Endodermal cell (in vitro differentiated cells): ENCODE measurements around the gene COL6A5. TPM values are rescaled to one million over a fixed set of nuclear protein-coding genes. Genes with fewer than 3 reads are reported as not detected.

ENCODE experiments used
- DNase-seq: peaks from one replicate; pipeline ENCODE4 v3.0.0-alpha.2; 2017
- H3K27ac ChIP-seq: 2 replicates; pipeline ENCODE4 v1.5.1; 2013; ENCODE audit warnings: mild to moderate bottlenecking, low read depth, low read length, moderate library complexity
- H3K27me3 ChIP-seq: 2 replicates; pipeline ENCODE4 v1.6.1; 2013; ENCODE audit warnings: mild to moderate bottlenecking, low read length, moderate library complexity; ENCODE audit not compliant: insufficient read depth, control insufficient read depth, poor library complexity, severe bottlenecking
- H3K36me3 ChIP-seq: 2 replicates; pipeline ENCODE4 v1.7.0; 2013; ENCODE audit warnings: mild to moderate bottlenecking, low read length, moderate library complexity; ENCODE audit not compliant: control insufficient read depth, insufficient read depth
- H3K4me1 ChIP-seq: one replicate; pipeline ENCODE4 v1.7.0; 2013; ENCODE audit warnings: low read length; ENCODE audit not compliant: control insufficient read depth, insufficient read depth
- H3K4me3 ChIP-seq: 2 replicates; pipeline ENCODE4 v1.5.1; 2013; ENCODE audit warnings: mild to moderate bottlenecking, low read length, moderate library complexity
- H3K9ac ChIP-seq: 2 replicates; pipeline ENCODE4 v1.6.1; 2013; ENCODE audit warnings: mild to moderate bottlenecking, low read length, moderate library complexity; ENCODE audit not compliant: poor library complexity, severe bottlenecking; ENCODE audit errors: extremely low read depth
- H3K9me3 ChIP-seq: 2 replicates; pipeline ENCODE4 v1.6.1; 2013; ENCODE audit warnings: mild to moderate bottlenecking, low read length, moderate library complexity; ENCODE audit not compliant: control insufficient read depth
- H3K27ac Mint-ChIP-seq: 2 replicates; pipeline ENCODE4 v1.8.0; 2020; ENCODE audit warnings: mixed read lengths
- H3K27me3 Mint-ChIP-seq: 2 replicates; pipeline ENCODE4 v1.8.0; 2021; ENCODE audit warnings: mild to moderate bottlenecking, mixed read lengths; ENCODE audit not compliant: insufficient read depth
- H3K36me3 Mint-ChIP-seq: 2 replicates; pipeline ENCODE4 v1.8.0; 2020; ENCODE audit warnings: low read depth, mixed read lengths
- H3K4me1 Mint-ChIP-seq: 2 replicates; pipeline ENCODE4 v1.8.0; 2020; ENCODE audit warnings: mixed read lengths
- H3K4me3 Mint-ChIP-seq: 2 replicates; pipeline ENCODE4 v1.8.0; 2020; ENCODE audit warnings: mild to moderate bottlenecking, moderate library complexity, mixed read lengths
- H3K9me3 Mint-ChIP-seq: 2 replicates; pipeline ENCODE4 v1.8.0; 2020; ENCODE audit warnings: mild to moderate bottlenecking, mixed read lengths
- CTCF ChIP-seq: fragments of 200-600 bp; sonication (generic); conservative IDR thresholded peaks from 2 replicates; pipeline ENCODE4 v1.5.0; 2021; ENCODE audit warnings: antibody characterized with exemption, mild to moderate bottlenecking
- WGBS, 2 experiments: methylation state at CpG; one replicate each; pipeline versions ENCODE4 v1.1.5 to v1.1.7; 2013; ENCODE audit warnings: missing lambda C conversion rate in 2 of 2, mixed read lengths in 1 of 2; ENCODE audit not compliant: insufficient coverage in 1 of 2, insufficient read length in 1 of 2; 5-methylcytosine and 5-hydroxymethylcytosine counted together
- total RNA-seq, 2 donors: library from RNA; stranded (reverse); fragmentation: NEBNext Ultra II Directional in 1 of 2; extraction: Animal tissue kit (Norgen Biotek cat#: 25700) in 1 of 2; gene quantifications; 2 replicates in 1 of 2; 3 replicates in 1 of 2; pipeline ENCODE4 v1.2.1, GENCODE V29; 2021

COL6A5 gene
- total RNA-seq, 2 donors from 2014 or later, result 0.02 to 0.07 TPM

DNA sequence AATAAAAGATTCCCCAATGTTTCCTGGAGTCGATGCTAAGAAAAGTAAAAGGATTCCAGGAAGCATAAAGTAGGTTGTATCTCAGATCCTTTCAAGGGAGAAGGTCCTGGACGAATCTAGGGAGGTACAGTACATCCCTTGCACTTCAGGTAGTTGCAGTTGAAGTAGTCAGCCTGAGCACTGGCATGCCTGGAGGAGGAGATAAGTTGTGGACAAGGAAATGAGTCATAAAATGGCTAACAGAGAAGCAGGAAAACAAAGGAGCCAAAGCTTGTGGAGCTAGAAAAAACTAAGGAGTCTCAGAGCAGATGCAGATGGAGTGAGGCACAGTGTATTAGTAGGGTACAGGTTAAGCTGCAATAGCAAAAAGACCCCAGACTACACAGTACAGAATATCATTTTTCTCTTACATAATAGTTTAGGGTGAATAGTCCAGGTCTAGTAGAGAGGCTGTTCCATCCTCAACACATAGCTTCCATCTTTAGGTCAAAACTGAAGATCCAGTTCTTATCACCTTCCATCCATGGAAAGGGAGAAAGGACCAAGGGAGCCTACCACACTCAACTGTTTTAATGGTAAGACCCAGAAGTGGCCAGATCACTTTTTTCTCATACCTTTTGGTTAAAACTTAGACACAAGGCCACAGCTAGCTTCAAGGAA lies 41.3 kb downstream of the COL6A5 start:
- Histone ChIP-seq H3K4me3 (no peak overlapping the region), H3K36me3 (no peaks in the 10 kb centered on the region), H3K27me3 (no peaks in the 10 kb centered on the region), H3K9me3 (no peaks in the 10 kb centered on the region), H3K27ac (no peak overlapping the region), H3K4me1 (no peaks in the 10 kb centered on the region), H3K9ac (no peak overlapping the region)
- 78 to 84% methylated on average over 2 of the region's 2 CpGs for WGBS, 2 experiments
- Mint-ChIP-seq H3K36me3 (no peaks in the 10 kb centered on the region), H3K27ac (no peak overlapping the region), H3K9me3 (no peaks in the 10 kb centered on the region), H3K4me3 (no peak overlapping the region), H3K27me3 (no peaks in the 10 kb centered on the region), H3K4me1 (no peaks in the 10 kb centered on the region)
- no peak for TF ChIP-seq CTCF
- no peak for DNase-seq

DNA sequence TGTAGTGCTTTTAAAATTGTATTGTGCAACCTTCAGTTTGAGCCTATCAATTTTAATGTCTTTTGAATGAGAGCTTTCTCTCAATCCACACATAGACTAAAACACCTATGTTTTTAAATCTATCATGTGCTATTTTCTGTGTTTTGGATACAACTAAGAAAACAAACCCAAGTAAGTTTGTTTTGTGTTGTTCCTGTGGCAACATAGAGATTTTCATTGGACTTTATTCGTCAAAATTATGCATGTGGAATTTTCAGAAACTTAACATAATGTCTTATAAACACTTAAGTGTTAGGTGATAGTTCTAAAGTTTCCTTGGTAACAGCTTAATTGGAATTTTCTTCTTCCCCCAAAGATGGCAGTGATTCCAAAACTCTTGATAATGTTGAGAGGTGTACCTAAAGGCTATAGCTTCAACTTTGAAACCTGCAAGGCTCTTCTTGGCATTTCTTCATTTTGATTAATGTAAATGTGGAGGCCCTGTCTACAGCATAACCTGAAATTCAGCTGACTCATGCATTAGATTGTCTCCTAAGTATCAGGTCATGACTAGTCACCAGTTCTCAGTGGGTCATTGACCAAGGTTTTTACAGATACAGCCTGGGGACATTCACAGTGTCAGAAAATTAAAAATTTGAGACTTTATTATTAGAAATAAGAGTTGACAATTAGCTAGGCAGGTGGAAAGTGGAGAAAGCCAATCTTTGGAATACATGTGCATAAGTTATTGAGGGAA lies 44.4 kb downstream of the COL6A5 start:
- no peaks in the 10 kb centered on the region for H3K9me3 ChIP-seq
- no peaks in the 10 kb centered on the region for H3K27me3 ChIP-seq
- Mint-ChIP-seq H3K36me3 (no peaks in the 10 kb centered on the region), H3K4me3 (no peak overlapping the region), H3K27me3 (no peaks in the 10 kb centered on the region), H3K9me3 (no peaks in the 10 kb centered on the region), H3K27ac (no peak overlapping the region), H3K4me1 (no peaks in the 10 kb centered on the region)
- no peak for DNase-seq
- H3K9ac ChIP-seq, result no peak overlapping the region
- H3K4me3 ChIP-seq, result no peak overlapping the region
- H3K27ac ChIP-seq, result no peak overlapping the region
- TF ChIP-seq CTCF, result no peak
- H3K36me3 ChIP-seq, result no peaks in the 10 kb centered on the region
- H3K4me1 ChIP-seq, result no peaks in the 10 kb centered on the region
- 80% methylated on average over 1 of the region's 1 CpG; no CpG with 5 or more reads in 1 of the 2 experiments for WGBS, 2 experiments

GRCh38 chr3:130392266-130392665 lies 46.8 kb downstream of the COL6A5 start:
- no peak overlapping the region for H3K4me3 Mint-ChIP-seq
- Histone ChIP-seq H3K27ac (no peak overlapping the region), H3K4me3 (no peak overlapping the region), H3K4me1 (peaks cover 7% of the 10 kb centered on the region), H3K9me3 (no peaks in the 10 kb centered on the region), H3K27me3 (no peaks in the 10 kb centered on the region), H3K36me3 (no peaks in the 10 kb centered on the region), H3K9ac (no peak overlapping the region)
- H3K27ac Mint-ChIP-seq, result no peak overlapping the region
- no peaks in the 10 kb centered on the region for H3K9me3 Mint-ChIP-seq
- peaks cover 11% of the 10 kb centered on the region for H3K4me1 Mint-ChIP-seq
- TF ChIP-seq CTCF, result no peak
- no peak for DNase-seq
- no peaks in the 10 kb centered on the region for H3K36me3 Mint-ChIP-seq
- no peaks in the 10 kb centered on the region for H3K27me3 Mint-ChIP-seq
- WGBS, 2 experiments, result 89 to 94% methylated on average over 2 of the region's 2 CpGs
